Neural cell (in vitro differentiated cells): ENCODE measurements around the gene MEIOB. TPM values are rescaled to one million over a fixed set of nuclear protein-coding genes. Genes with fewer than 3 reads are reported as not detected.
A peak's percentile ranks its signal among the peaks of the same experiment; 100 is the strongest.
"Not testable (repeated sequence)": the region's sequence is repeated elsewhere in the genome, so short reads cannot be mapped to it uniquely, and the experiment has no call there.

Source experiments
- H2AFZ ChIP-seq: fragments of 200-600, 300-800 bp; sonication (generic), shearing (Covaris generic); 2 replicates; pipeline ENCODE4 v1.6.0; 2014; ENCODE audit warnings: low read depth, mild to moderate bottlenecking, antibody characterized with exemption, low read length, moderate library complexity
- H3F3A ChIP-seq: fragments of 200-600 bp; shearing (Covaris generic); 2 replicates; pipeline ENCODE4 v1.6.1; 2016; ENCODE audit warnings: mild to moderate bottlenecking, moderate library complexity, mixed read lengths, antibody characterized with exemption, low read length; ENCODE audit not compliant: insufficient read depth, poor library complexity, severe bottlenecking
- H3K27ac ChIP-seq: fragments of 200-600, 300-800 bp; sonication (generic), shearing (Covaris generic); 2 replicates; pipeline ENCODE4 v1.5.1; 2014; ENCODE audit warnings: mild to moderate bottlenecking, low read length, moderate library complexity
- H3K27me3 ChIP-seq: fragments of 300-800, 200-600 bp; sonication (generic), shearing (Covaris generic); 2 replicates; pipeline ENCODE4 v1.6.0; 2014; ENCODE audit warnings: mild to moderate bottlenecking, low read depth, low read length, moderate library complexity; ENCODE audit not compliant: insufficient read depth
- H3K36me3 ChIP-seq: fragments of 300-800, 200-600 bp; sonication (generic), shearing (Covaris generic); 2 replicates; pipeline ENCODE4 v1.5.1; 2014; ENCODE audit warnings: mild to moderate bottlenecking, antibody characterized with exemption, low read length, moderate library complexity; ENCODE audit not compliant: insufficient read depth
- H3K4me2 ChIP-seq: fragments of 300-800, 200-600 bp; sonication (generic), shearing (Covaris generic); 2 replicates; pipeline ENCODE4 v1.6.0; 2014; ENCODE audit warnings: mild to moderate bottlenecking, low read length
- H3K4me3 ChIP-seq: fragments of 300-800, 200-600 bp; sonication (generic), shearing (Covaris generic); 2 replicates; pipeline ENCODE4 v1.5.1; 2014; ENCODE audit warnings: mild to moderate bottlenecking, low read length, moderate library complexity
- H3K79me2 ChIP-seq: fragments of 200-600 bp; shearing (Covaris generic); replicated peaks from 2 replicates; pipeline ENCODE4 v1.6.0; 2014; ENCODE audit warnings: mild to moderate bottlenecking, low read length, moderate library complexity; ENCODE audit not compliant: insufficient read depth
- H3K9ac ChIP-seq: fragments of 300-800, 200-600 bp; sonication (generic), shearing (Covaris generic); 2 replicates; pipeline ENCODE4 v1.6.1; 2016; ENCODE audit warnings: mild to moderate bottlenecking, low read length, mixed read lengths
- H3K9me2 ChIP-seq: fragments of 200-600 bp; shearing (Covaris generic); 2 replicates; pipeline ENCODE4 v1.6.1; 2016; ENCODE audit warnings: mild to moderate bottlenecking, low read length, mixed read lengths; ENCODE audit not compliant: insufficient read depth
- H3K9me3 ChIP-seq: fragments of 200-600, 300-800 bp; sonication (generic), shearing (Covaris generic); 2 replicates; pipeline ENCODE4 v1.6.1; 2016; ENCODE audit warnings: mild to moderate bottlenecking, mixed run types, low read length, moderate library complexity, mixed read lengths
- H4K20me1 ChIP-seq: fragments of 200-600 bp; shearing (Covaris generic); 2 replicates; pipeline ENCODE4 v1.6.1; 2016; ENCODE audit warnings: mild to moderate bottlenecking, mixed run types; ENCODE audit not compliant: insufficient read depth
- EP300 ChIP-seq: fragments of 450-650 bp; conservative IDR thresholded peaks from 2 replicates; pipeline ENCODE4 v1.6.1; 2014; ENCODE audit warnings: antibody characterized with exemption, mild to moderate bottlenecking, moderate library complexity; ENCODE audit not compliant: poor library complexity, severe bottlenecking
- EZH2 ChIP-seq: fragments of 200-600, 300-800 bp; shearing (Covaris generic), sonication (generic); IDR thresholded peaks from 2 replicates; pipeline ENCODE4 v1.6.1; 2014; ENCODE audit warnings: antibody characterized with exemption, low read length, borderline replicate concordance, mild to moderate bottlenecking; ENCODE audit not compliant: insufficient read depth, poor library complexity, severe bottlenecking
- MXI1 ChIP-seq: fragments of 450-650 bp; conservative IDR thresholded peaks from 2 replicates; pipeline ENCODE4 v1.6.1; 2014; ENCODE audit warnings: antibody characterized with exemption, mild to moderate bottlenecking; ENCODE audit not compliant: poor library complexity, severe bottlenecking
- POLR2AphosphoS5 ChIP-seq: IDR thresholded peaks from 2 replicates; pipeline ENCODE4 v1.6.1; 2012
- RAD21 ChIP-seq: fragments of 450-650 bp; conservative IDR thresholded peaks from 2 replicates; pipeline ENCODE4 v1.6.1; 2014; ENCODE audit warnings: antibody characterized with exemption, mild to moderate bottlenecking, moderate library complexity
- REST ChIP-seq: IDR thresholded peaks from 2 replicates; pipeline ENCODE4 v1.6.1; 2012; ENCODE audit warnings: borderline replicate concordance
- SMC3 ChIP-seq: fragments of 450-650 bp; conservative IDR thresholded peaks from 2 replicates; pipeline ENCODE4 v1.6.1; 2014; ENCODE audit warnings: antibody characterized with exemption, mild to moderate bottlenecking, moderate library complexity; ENCODE audit not compliant: poor library complexity
- TAF1 ChIP-seq: IDR thresholded peaks from 2 replicates; pipeline ENCODE4 v1.6.1; 2012; ENCODE audit warnings: low read depth
- polyA plus RNA-seq: library from polyadenylated mRNA; depleted of rRNA; stranded (reverse); fragments of >200 nt; gene quantifications from 2 replicates; pipeline ENCODE4 v1.2.3, GENCODE V29; 2014
- TF ChIP-seq, protein P1 (sequence below): fragments of 450-650 bp; IDR thresholded peaks from 2 replicates; pipeline ENCODE4 v1.5.1; 2014; ENCODE audit warnings: antibody characterized with exemption, mild to moderate bottlenecking, moderate library complexity; ENCODE audit not compliant: poor library complexity, severe bottlenecking

MEIOB gene
- polyA plus RNA-seq, 1 donor from 2014 or later: not detected

DNA sequence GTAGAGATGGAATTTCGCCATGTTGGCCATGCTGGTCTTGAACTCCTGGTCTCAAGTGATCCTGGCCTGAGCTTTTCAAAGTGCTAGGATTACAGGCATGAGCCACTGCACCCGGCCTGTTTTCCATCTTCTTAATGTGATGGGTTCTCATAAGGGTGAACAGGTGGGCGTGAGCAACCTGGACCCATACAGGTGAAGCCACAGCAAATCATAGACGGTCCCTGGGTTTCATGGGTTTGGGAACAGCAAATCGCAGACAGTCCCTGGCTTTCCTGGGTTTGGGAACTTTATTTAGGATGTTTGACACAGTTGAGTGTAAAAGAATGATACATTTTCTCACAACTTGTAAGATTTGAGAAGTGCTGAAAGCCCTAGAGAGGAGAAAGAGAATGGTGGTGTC is 12.9 kb upstream of the MEIOB start (continued):
- no peak for TF ChIP-seq EZH2

DNA sequence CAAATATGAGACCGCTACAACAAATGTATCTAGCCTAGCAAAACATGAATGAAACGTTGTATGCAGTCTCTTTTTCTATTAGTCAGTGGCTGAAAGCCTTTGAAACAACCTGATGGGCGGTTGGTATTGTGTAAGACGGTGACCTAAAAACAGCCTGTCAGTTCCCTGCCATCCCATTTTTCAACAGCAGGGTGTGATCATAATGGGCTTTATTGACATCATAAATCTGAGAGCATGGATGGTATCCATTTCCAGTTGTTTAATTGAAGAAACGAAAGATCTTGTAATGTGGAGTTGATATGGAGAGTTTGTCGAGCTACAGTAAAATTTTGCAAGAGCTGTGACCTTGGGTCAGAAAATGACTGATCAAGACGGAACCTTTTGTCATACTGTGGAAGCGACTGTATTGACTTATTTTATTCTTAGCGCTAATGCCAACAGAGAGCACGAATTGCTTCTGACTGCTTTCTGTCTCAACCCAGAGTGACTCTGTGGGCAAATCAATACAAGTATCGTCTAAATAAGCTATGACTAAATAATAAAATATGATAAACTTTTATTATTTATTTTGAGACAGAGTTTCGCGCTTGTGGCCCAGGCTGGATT is 12.3 kb upstream of the MEIOB start:
- H2AFZ ChIP-seq: no peak overlapping the region
- H3K79me2 ChIP-seq: no peaks in the 10 kb centered on the region
- no peak overlapping the region for H3K27ac ChIP-seq
- no peaks in the 10 kb centered on the region for H3K36me3 ChIP-seq
- no peaks in the 10 kb centered on the region for H4K20me1 ChIP-seq
- no peak for TF ChIP-seq EP300
- TF ChIP-seq, protein P1, sequence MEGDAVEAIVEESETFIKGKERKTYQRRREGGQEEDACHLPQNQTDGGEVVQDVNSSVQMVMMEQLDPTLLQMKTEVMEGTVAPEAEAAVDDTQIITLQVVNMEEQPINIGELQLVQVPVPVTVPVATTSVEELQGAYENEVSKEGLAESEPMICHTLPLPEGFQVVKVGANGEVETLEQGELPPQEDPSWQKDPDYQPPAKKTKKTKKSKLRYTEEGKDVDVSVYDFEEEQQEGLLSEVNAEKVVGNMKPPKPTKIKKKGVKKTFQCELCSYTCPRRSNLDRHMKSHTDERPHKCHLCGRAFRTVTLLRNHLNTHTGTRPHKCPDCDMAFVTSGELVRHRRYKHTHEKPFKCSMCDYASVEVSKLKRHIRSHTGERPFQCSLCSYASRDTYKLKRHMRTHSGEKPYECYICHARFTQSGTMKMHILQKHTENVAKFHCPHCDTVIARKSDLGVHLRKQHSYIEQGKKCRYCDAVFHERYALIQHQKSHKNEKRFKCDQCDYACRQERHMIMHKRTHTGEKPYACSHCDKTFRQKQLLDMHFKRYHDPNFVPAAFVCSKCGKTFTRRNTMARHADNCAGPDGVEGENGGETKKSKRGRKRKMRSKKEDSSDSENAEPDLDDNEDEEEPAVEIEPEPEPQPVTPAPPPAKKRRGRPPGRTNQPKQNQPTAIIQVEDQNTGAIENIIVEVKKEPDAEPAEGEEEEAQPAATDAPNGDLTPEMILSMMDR: peak; percentile 48
- H3K9ac ChIP-seq: no peak overlapping the region
- H3K9me3 ChIP-seq: no peaks in the 10 kb centered on the region
- no peak overlapping the region for H3K4me3 ChIP-seq
- no peaks in the 10 kb centered on the region for H3K9me2 ChIP-seq
- no peaks in the 10 kb centered on the region for H3F3A ChIP-seq
- H3K4me2 ChIP-seq: no peak overlapping the region
- H3K27me3 ChIP-seq: no peaks in the 10 kb centered on the region

DNA sequence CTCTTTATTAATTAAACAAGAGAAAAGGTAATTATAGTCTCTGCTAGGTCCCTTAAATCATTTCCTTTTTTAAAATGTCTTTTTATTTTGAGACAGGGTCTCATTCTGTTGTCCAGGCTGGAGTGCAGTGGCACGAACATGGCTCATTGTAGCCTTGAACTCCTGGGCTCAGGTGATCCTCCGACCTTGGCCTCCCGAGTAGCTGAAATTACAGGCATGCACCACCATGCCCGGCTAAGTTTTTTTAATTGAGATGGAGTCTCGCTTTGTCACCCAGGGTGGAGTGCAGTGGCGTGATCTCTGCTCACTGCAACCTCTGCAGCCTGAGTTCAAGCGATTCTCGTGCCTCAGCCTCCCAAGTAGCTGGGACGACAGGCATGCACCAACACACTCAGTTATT is 9.2 kb upstream of the MEIOB start:
- not testable (repeated sequence) for H2AFZ ChIP-seq, H3F3A ChIP-seq, H3K9me2 ChIP-seq, H3K9me3 ChIP-seq, H3K4me2 ChIP-seq, H3K9ac ChIP-seq, H3K4me3 ChIP-seq, H3K36me3 ChIP-seq, H4K20me1 ChIP-seq, H3K79me2 ChIP-seq, H3K27me3 ChIP-seq, H3K27ac ChIP-seq

- Histone ChIP-seq H3K79me2 (no peaks in the 10 kb centered on the region), H3K9ac (no peak overlapping the region), H2AFZ (no peak overlapping the region), H3K27ac (no peak overlapping the region), H3K9me2 (no peaks in the 10 kb centered on the region), H3K36me3 (no peaks in the 10 kb centered on the region), H3K27me3 (peaks cover 4% of the 10 kb centered on the region), H3K4me3 (no peak overlapping the region), H3K9me3 (no peaks in the 10 kb centered on the region), H4K20me1 (no peaks in the 10 kb centered on the region), H3F3A (no peaks in the 10 kb centered on the region), H3K4me2 (no peak overlapping the region)
- TF ChIP-seq, protein P1: no peak
- no peak for TF ChIP-seq REST
- no peak for TF ChIP-seq SMC3
- no peak for TF ChIP-seq MXI1
- no peak for TF ChIP-seq RAD21
- TF ChIP-seq EP300: no peak
- no peak for TF ChIP-seq POLR2AphosphoS5
- no peak for TF ChIP-seq EZH2
- no peak for TF ChIP-seq TAF1
These were observed 7.5 kb upstream of the MEIOB start for GRCh38 chr16:1879477-1879876.
